ENCODE data around the gene TMCO4.

The TMCO4 gene

GRCh38 chr1:19633106-19633505 lies 166.6 kb downstream of the TMCO4 start:
- no peak for DNase-seq
